Measurements from ENCODE around the gene CREBL2.
"Not testable (repeated sequence)": the region's sequence is repeated elsewhere in the genome, so short reads cannot be mapped to it uniquely, and the experiment has no call there.

CREBL2 gene

DNA sequence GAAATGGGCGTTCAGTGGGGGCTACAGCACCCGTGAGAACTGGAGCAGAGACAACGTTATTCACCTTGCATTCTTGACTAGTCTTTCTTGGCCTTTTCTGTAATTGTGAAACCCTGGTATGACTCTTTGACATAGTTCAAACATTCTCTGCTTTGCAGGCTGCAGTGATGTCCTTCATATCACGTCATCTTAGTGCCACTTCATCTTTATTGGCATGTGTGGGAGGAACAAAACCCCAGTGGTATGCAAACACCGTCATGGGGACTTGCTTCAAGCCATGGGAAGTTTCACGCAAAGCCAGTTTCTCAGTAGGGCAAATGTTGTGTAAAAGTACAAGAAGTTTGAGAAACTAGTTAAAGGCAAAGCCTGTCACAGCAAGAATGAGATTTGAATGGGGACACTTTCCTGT, 28.8 kb upstream of the CREBL2 start:
- Histone ChIP-seq H3K4me3 (ENCODE audit: low read length) (no peak overlapping the region), H3K27ac (ENCODE audit: low read depth, low read length) (no peak overlapping the region)
- WGBS, result 92% methylated on average over 6 of the region's 6 CpGs

GRCh38 chr12:12583510-12584178, 28.0 kb upstream of the CREBL2 start:
- 95% methylated on average over 5 of the region's 5 CpGs for WGBS
- H3K27me3 ChIP-seq (ENCODE audit: insufficient read depth, low read length), result no peaks in the 10 kb centered on the region
- H3K9ac ChIP-seq (ENCODE audit: low read depth, low read length), result no peak overlapping the region
- no peak overlapping the region for H3K27ac ChIP-seq (ENCODE audit: low read depth, low read length)
- no peaks in the 10 kb centered on the region for H3K9me3 ChIP-seq (ENCODE audit: insufficient read depth, low read depth, low read length)
- no peak overlapping the region for H3K4me3 ChIP-seq (ENCODE audit: low read length)
- H3K4me1 ChIP-seq (ENCODE audit: insufficient read depth, low read length), result no peaks in the 10 kb centered on the region
- H3K36me3 ChIP-seq (ENCODE audit: insufficient read depth, low read length), result no peaks in the 10 kb centered on the region

More for the DNA sequence above, 28.8 kb upstream of the CREBL2 start:
- H3K4me1 ChIP-seq (ENCODE audit: insufficient read depth, low read length), result no peaks in the 10 kb centered on the region
- H3K36me3 ChIP-seq (ENCODE audit: insufficient read depth, low read length), result no peaks in the 10 kb centered on the region
- H3K9me3 ChIP-seq (ENCODE audit: insufficient read depth, low read depth, low read length), result no peaks in the 10 kb centered on the region
- no peaks in the 10 kb centered on the region for H3K27me3 ChIP-seq (ENCODE audit: insufficient read depth, low read length)
- no peak overlapping the region for H3K9ac ChIP-seq (ENCODE audit: low read depth, low read length)

DNA sequence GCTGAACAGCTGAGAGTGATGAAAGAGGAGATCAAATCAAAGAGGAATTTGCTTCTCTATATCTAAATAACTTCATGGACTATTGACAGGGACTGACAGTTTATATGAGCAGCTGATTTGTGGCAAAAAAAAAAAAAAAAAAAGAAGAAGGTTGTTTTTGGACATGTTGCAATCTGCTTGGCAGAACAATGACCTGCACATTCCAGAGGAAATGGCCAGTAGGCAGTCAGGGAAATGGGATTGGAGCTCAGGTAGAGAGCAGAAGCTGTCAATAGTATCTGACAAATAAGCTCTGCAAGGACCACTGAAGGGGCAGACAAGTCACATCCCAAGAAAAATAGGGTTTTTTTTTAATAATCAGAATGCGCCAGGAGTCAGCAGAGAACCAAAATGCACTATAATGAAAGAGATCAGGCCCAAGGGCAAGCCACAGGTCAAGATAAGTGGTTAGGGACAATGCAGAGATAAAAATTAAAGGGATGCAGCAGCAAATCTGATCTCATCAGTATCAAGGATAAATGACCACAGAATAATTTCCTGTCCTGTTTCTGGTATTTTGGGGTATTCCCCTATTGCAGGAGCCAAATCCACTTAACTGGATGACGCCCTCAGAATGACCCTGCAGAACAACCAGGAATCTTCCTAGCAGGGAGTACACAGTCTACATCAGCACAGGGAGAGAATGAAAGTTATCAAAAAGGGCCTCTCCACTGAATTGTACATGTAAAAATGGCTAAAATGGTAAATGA, 26.4 kb upstream of the CREBL2 start:
- Histone ChIP-seq H3K36me3 (ENCODE audit: insufficient read depth, low read length) (no peaks in the 10 kb centered on the region), H3K9me3 (ENCODE audit: insufficient read depth, low read depth, low read length) (no peaks in the 10 kb centered on the region), H3K27ac (ENCODE audit: low read depth, low read length) (no peak overlapping the region), H3K27me3 (ENCODE audit: insufficient read depth, low read length) (no peaks in the 10 kb centered on the region), H3K9ac (ENCODE audit: low read depth, low read length) (no peak overlapping the region), H3K4me1 (ENCODE audit: insufficient read depth, low read length) (no peaks in the 10 kb centered on the region), H3K4me3 (ENCODE audit: low read length) (no peak overlapping the region)
- 95% methylated on average over 2 of the region's 2 CpGs for WGBS

GRCh38 chr12:12586879-12587675, 24.6 kb upstream of the CREBL2 start:
- WGBS, result 92% methylated on average over 8 of the region's 8 CpGs
- H3K27me3 ChIP-seq (ENCODE audit: insufficient read depth, low read length), result no peaks in the 10 kb centered on the region
- no peak overlapping the region for H3K9ac ChIP-seq (ENCODE audit: low read depth, low read length)
- no peaks in the 10 kb centered on the region for H3K4me1 ChIP-seq (ENCODE audit: insufficient read depth, low read length)
- H3K9me3 ChIP-seq (ENCODE audit: insufficient read depth, low read depth, low read length), result no peaks in the 10 kb centered on the region
- H3K4me3 ChIP-seq (ENCODE audit: low read length), result no peak overlapping the region
- H3K27ac ChIP-seq (ENCODE audit: low read depth, low read length), result no peak overlapping the region
- no peaks in the 10 kb centered on the region for H3K36me3 ChIP-seq (ENCODE audit: insufficient read depth, low read length)

- H3K9me3 ChIP-seq (ENCODE audit: insufficient read depth, low read depth, low read length), result no peaks in the 10 kb centered on the region
- no peak overlapping the region for H3K4me3 ChIP-seq (ENCODE audit: low read length)
- no peak overlapping the region for H3K27ac ChIP-seq (ENCODE audit: low read depth, low read length)
- WGBS, result 97% methylated on average over 1 of the region's 1 CpG
- H3K27me3 ChIP-seq (ENCODE audit: insufficient read depth, low read length), result no peaks in the 10 kb centered on the region
- no peaks in the 10 kb centered on the region for H3K4me1 ChIP-seq (ENCODE audit: insufficient read depth, low read length)
- no peaks in the 10 kb centered on the region for H3K36me3 ChIP-seq (ENCODE audit: insufficient read depth, low read length)
- H3K9ac ChIP-seq (ENCODE audit: low read depth, low read length), result no peak overlapping the region
Measured at GRCh38 chr12:12587878-12588277, 23.8 kb upstream of the CREBL2 start.

- not testable (repeated sequence) for H3K36me3 ChIP-seq (ENCODE audit: insufficient read depth, low read length); H3K27me3 ChIP-seq (ENCODE audit: insufficient read depth, low read length); H3K9me3 ChIP-seq (ENCODE audit: insufficient read depth, low read depth, low read length); H3K9ac ChIP-seq (ENCODE audit: low read depth, low read length); H3K4me1 ChIP-seq (ENCODE audit: insufficient read depth, low read length); H3K4me3 ChIP-seq (ENCODE audit: low read length); H3K27ac ChIP-seq (ENCODE audit: low read depth, low read length)
- WGBS, result 97% methylated on average over 3 of the region's 3 CpGs
Measured at GRCh38 chr12:12588436-12588835, 23.2 kb upstream of the CREBL2 start.

DNA sequence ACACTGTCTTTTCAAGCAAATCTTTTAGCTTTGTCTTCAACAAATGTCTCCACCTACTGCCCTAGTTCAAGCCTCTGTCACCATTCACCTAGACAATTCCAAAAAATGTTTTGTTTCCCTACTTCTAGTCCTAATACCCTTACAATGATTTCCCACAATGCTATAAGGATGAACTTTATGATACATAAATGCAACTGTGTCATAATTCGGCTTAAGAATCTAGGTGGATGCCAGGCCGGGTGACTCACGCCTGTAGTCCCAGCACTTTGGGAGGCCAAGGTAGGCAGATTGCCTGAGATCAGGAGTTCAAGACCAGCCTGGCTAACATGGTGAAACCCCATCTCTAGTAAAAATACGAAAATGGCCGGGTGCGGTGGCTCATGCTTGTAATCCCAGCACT, 20.7 kb upstream of the CREBL2 start:
- Histone ChIP-seq H3K4me1 (ENCODE audit: insufficient read depth, low read length) (no peaks in the 10 kb centered on the region), H3K36me3 (ENCODE audit: insufficient read depth, low read length) (no peaks in the 10 kb centered on the region), H3K27ac (ENCODE audit: low read depth, low read length) (no peak overlapping the region), H3K4me3 (ENCODE audit: low read length) (no peak overlapping the region), H3K9me3 (ENCODE audit: insufficient read depth, low read depth, low read length) (no peaks in the 10 kb centered on the region), H3K9ac (ENCODE audit: low read depth, low read length) (no peak overlapping the region), H3K27me3 (ENCODE audit: insufficient read depth, low read length) (no peaks in the 10 kb centered on the region)
- WGBS, result 90% methylated on average over 6 of the region's 6 CpGs

DNA sequence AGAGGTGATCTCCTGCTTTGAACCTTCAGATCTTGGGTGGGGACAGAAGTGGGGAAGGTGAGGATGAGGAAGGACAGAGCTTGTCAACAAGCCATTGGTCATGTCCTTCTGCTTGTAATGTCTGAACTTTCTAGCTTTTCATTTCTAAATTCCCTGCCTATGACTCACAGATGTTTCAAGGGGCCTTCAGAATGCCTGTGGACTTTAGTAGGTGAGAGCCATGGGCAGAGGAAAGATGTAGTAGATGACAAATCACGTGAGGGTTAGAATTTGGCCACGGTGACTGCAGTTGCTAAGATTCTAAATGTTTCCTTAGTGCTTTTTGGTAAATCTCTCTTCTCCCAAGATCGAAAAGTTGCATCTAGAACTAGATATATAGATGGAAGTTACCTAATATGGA, 18.7 kb upstream of the CREBL2 start:
- no peaks in the 10 kb centered on the region for H3K36me3 ChIP-seq (ENCODE audit: insufficient read depth, low read length)
- no peaks in the 10 kb centered on the region for H3K9me3 ChIP-seq (ENCODE audit: insufficient read depth, low read depth, low read length)
- H3K9ac ChIP-seq (ENCODE audit: low read depth, low read length), result no peak overlapping the region
- H3K27ac ChIP-seq (ENCODE audit: low read depth, low read length), result no peak overlapping the region
- no peaks in the 10 kb centered on the region for H3K4me1 ChIP-seq (ENCODE audit: insufficient read depth, low read length)
- no peak overlapping the region for H3K4me3 ChIP-seq (ENCODE audit: low read length)
- 74% methylated on average over 3 of the region's 3 CpGs for WGBS
- no peaks in the 10 kb centered on the region for H3K27me3 ChIP-seq (ENCODE audit: insufficient read depth, low read length)

DNA sequence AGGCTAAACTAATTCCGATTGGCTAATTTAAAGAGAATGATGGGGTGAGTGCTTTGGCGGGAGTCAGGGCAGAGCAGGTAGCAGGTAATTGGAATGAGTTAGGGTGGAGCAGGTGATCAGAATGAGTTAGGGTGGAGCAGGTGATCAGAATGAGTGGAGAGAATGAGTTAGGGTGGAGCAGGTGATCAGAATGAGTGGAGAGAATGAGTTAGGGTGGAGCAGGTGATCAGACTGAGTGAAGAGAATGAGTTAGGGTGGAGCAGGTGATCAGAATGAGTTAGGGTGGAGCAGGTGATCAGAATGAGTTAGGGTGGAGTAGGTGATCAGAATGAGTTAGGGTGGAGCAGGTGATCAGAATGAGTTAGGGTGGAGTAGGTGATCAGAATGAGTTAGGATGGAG, 15.7 kb upstream of the CREBL2 start:
- not testable (repeated sequence) for H3K27me3 ChIP-seq (ENCODE audit: insufficient read depth, low read length); H3K27ac ChIP-seq (ENCODE audit: low read depth, low read length); H3K9me3 ChIP-seq (ENCODE audit: insufficient read depth, low read depth, low read length); H3K4me1 ChIP-seq (ENCODE audit: insufficient read depth, low read length); H3K36me3 ChIP-seq (ENCODE audit: insufficient read depth, low read length); H3K9ac ChIP-seq (ENCODE audit: low read depth, low read length); H3K4me3 ChIP-seq (ENCODE audit: low read length)
- WGBS, result 83% methylated on average over 2 of the region's 2 CpGs

DNA sequence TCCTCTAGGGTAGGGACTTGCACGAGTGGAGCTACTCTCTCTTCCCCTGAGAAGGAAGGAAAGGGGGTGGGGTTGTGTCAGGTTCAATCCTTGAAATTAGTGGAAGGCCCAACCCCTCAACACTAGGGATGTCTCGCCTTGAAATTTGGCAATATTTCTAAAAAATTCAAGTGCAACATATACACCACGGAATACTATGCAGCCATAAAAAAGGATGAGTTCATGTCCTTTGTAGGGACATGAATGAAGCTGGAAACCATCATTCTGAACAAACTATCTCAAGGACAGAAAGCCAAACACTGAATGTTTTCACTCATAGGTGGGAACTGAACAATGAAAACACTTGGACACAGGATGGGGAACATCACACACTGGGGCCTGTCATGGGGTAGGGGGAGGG, 15.1 kb upstream of the CREBL2 start:
- H3K9ac ChIP-seq (ENCODE audit: low read depth, low read length); H3K4me3 ChIP-seq (ENCODE audit: low read length); H3K36me3 ChIP-seq (ENCODE audit: insufficient read depth, low read length); H3K4me1 ChIP-seq (ENCODE audit: insufficient read depth, low read length); H3K9me3 ChIP-seq (ENCODE audit: insufficient read depth, low read depth, low read length); H3K27me3 ChIP-seq (ENCODE audit: insufficient read depth, low read length); H3K27ac ChIP-seq (ENCODE audit: low read depth, low read length): not testable (repeated sequence)
- WGBS, result 89% methylated on average over 2 of the region's 3 CpGs

DNA sequence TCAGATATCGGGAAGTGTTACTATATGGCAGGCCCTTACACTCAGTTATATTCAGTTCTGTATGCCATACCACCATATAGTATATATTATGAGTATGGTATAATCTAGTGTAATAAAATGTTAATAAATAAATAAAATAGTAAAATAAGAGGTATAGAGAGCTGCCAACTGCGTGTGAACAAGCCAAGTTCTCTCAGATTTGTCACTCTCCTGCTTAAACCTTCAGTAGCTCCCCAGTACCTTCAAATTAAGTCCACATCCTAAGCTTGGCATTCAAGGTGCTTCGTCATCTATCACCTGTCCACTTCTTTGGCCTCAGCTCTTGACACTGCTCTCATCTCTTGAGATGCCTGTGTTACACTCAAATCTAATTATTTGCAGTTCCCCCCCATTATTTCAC, 12.8 kb upstream of the CREBL2 start:
- no peak overlapping the region for H3K4me3 ChIP-seq (ENCODE audit: low read length)

More for the DNA sequence above, 12.8 kb upstream of the CREBL2 start:
- no peaks in the 10 kb centered on the region for H3K27me3 ChIP-seq (ENCODE audit: insufficient read depth, low read length)
- 93% methylated on average over 3 of the region's 3 CpGs for WGBS
- H3K9me3 ChIP-seq (ENCODE audit: insufficient read depth, low read depth, low read length), result no peaks in the 10 kb centered on the region
- H3K36me3 ChIP-seq (ENCODE audit: insufficient read depth, low read length), result no peaks in the 10 kb centered on the region
- H3K9ac ChIP-seq (ENCODE audit: low read depth, low read length), result no peak overlapping the region
- H3K4me1 ChIP-seq (ENCODE audit: insufficient read depth, low read length), result no peaks in the 10 kb centered on the region
- no peak overlapping the region for H3K27ac ChIP-seq (ENCODE audit: low read depth, low read length)
